HG03039 (cell line): Measurements from ENCODE around the gene CAPN9.

Source experiments
- ATAC-seq: cut with Tn5 transposase; IDR thresholded peaks from one replicate; pipeline ENCODE4 v1.9.1; 2021; ENCODE audit warnings: mild to moderate bottlenecking, moderate library complexity; ENCODE audit not compliant: unreplicated experiment

The CAPN9 gene

GRCh38 chr1:230794431-230794830 lies 47.2 kb downstream of the CAPN9 start:
- ATAC-seq = no peak

- no peak for ATAC-seq
Observed at GRCh38 chr1:230794871-230795605, 47.9 kb downstream of the CAPN9 start.

GRCh38 chr1:230796626-230797025 lies 49.4 kb downstream of the CAPN9 start:
- ATAC-seq = no peak

GRCh38 chr1:230797376-230797920 lies 50.3 kb downstream of the CAPN9 start:
- ATAC-seq = no peak

GRCh38 chr1:230797942-230798365 lies 50.8 kb downstream of the CAPN9 start:
- ATAC-seq = no peak

GRCh38 chr1:230798491-230798890 lies 51.3 kb downstream of the CAPN9 start:
- ATAC-seq = no peak

GRCh38 chr1:230800891-230801840 lies 54.0 kb downstream of the CAPN9 start:
- ATAC-seq = no peak

- ATAC-seq = no peak
Observed at GRCh38 chr1:230804396-230804795, 57.2 kb downstream of the CAPN9 start.

- no peak for ATAC-seq
Observed at GRCh38 chr1:230806552-230806951, 59.4 kb downstream of the CAPN9 start.

GRCh38 chr1:230807029-230807428 lies 59.8 kb downstream of the CAPN9 start:
- ATAC-seq = no peak

GRCh38 chr1:230807561-230808280 lies 60.5 kb downstream of the CAPN9 start:
- no peak for ATAC-seq

GRCh38 chr1:230808281-230808872 lies 61.2 kb downstream of the CAPN9 start:
- ATAC-seq = no peak

- no peak for ATAC-seq
Observed at GRCh38 chr1:230809256-230809990, 62.2 kb downstream of the CAPN9 start.

GRCh38 chr1:230812568-230812967 lies 65.4 kb downstream of the CAPN9 start:
- ATAC-seq = no peak

GRCh38 chr1:230814949-230815692 lies 67.9 kb downstream of the CAPN9 start:
- no peak for ATAC-seq

GRCh38 chr1:230816018-230816417 lies 68.8 kb downstream of the CAPN9 start:
- no peak for ATAC-seq

GRCh38 chr1:230818367-230818766 lies 71.2 kb downstream of the CAPN9 start:
- ATAC-seq = no peak

- ATAC-seq = no peak
Observed at GRCh38 chr1:230818901-230819300, 71.7 kb downstream of the CAPN9 start.

GRCh38 chr1:230819976-230820375 lies 72.8 kb downstream of the CAPN9 start:
- no peak for ATAC-seq
